Trophoblast cell (in vitro differentiated cells and primary cell): ENCODE measurements around the gene GRPEL2.
A peak's percentile ranks its signal among the peaks of the same experiment; 100 is the strongest.

Source experiments
- DNase-seq, 2 donors: peaks; one replicate each; pipeline ENCODE4 v3.0.0-alpha.2; 2016
- H2AFZ ChIP-seq: 2 replicates; pipeline ENCODE4 v1.6.1; 2013; ENCODE audit warnings: low read length, moderate library complexity, mild to moderate bottlenecking; ENCODE audit not compliant: insufficient read depth, poor library complexity
- H2AK5ac ChIP-seq: 2 replicates; pipeline ENCODE4 v1.6.1; 2013; ENCODE audit warnings: mild to moderate bottlenecking, low read length
- H2BK120ac ChIP-seq: 2 replicates; pipeline ENCODE4 v1.6.1; 2013; ENCODE audit warnings: low read length, mild to moderate bottlenecking, moderate library complexity; ENCODE audit not compliant: insufficient read depth, poor library complexity
- H2BK12ac ChIP-seq: 2 replicates; pipeline ENCODE4 v1.6.1; 2013; ENCODE audit warnings: mild to moderate bottlenecking, low read length, moderate library complexity
- H2BK5ac ChIP-seq: 2 replicates; pipeline ENCODE4 v1.6.1; 2013; ENCODE audit warnings: low read length, low read depth, moderate library complexity, mild to moderate bottlenecking; ENCODE audit not compliant: poor library complexity
- H3K14ac ChIP-seq: 2 replicates; pipeline ENCODE4 v1.6.1; 2013; ENCODE audit warnings: mild to moderate bottlenecking, low read length
- H3K18ac ChIP-seq: 2 replicates; pipeline ENCODE4 v1.6.1; 2013; ENCODE audit warnings: mild to moderate bottlenecking, low read length
- H3K23ac ChIP-seq: 2 replicates; pipeline ENCODE4 v1.6.1; 2013; ENCODE audit warnings: low read length
- H3K27ac ChIP-seq: 2 replicates; pipeline ENCODE4 v1.5.1; 2013; ENCODE audit warnings: low read depth, mild to moderate bottlenecking, inconsistent platforms, low read length, moderate library complexity
- H3K27me3 ChIP-seq: 2 replicates; pipeline ENCODE4 v1.6.1; 2013; ENCODE audit warnings: inconsistent platforms, mild to moderate bottlenecking, low read length, moderate library complexity; ENCODE audit not compliant: insufficient read depth
- H3K36me3 ChIP-seq, 2 experiments: 1 replicate in 1 of 2; 2 replicates in 1 of 2; pipeline ENCODE4 v1.6.1; 2013; ENCODE audit warnings: low read length in 2 of 2, mild to moderate bottlenecking in 2 of 2, moderate library complexity in 1 of 2; ENCODE audit not compliant: insufficient read depth in 2 of 2, control insufficient read depth in 1 of 2
- H3K4ac ChIP-seq: 2 replicates; pipeline ENCODE4 v1.6.1; 2013; ENCODE audit warnings: low read depth, mild to moderate bottlenecking, low read length, moderate library complexity
- H3K4me1 ChIP-seq, 2 experiments: 1 replicate in 1 of 2; 2 replicates in 1 of 2; pipeline ENCODE4 v1.6.1; 2013; ENCODE audit warnings: low read length in 2 of 2, mild to moderate bottlenecking in 2 of 2, moderate library complexity in 1 of 2; ENCODE audit not compliant: insufficient read depth in 2 of 2, control insufficient read depth in 1 of 2
- H3K4me2 ChIP-seq: 2 replicates; pipeline ENCODE4 v1.6.1; 2013; ENCODE audit warnings: inconsistent platforms, mild to moderate bottlenecking, low read length, moderate library complexity
- H3K4me3 ChIP-seq: 2 replicates; pipeline ENCODE4 v1.5.1; 2013; ENCODE audit warnings: mild to moderate bottlenecking, low read depth, low read length, inconsistent platforms
- H3K79me1 ChIP-seq: one replicate; pipeline ENCODE4 v1.6.1; 2013; ENCODE audit warnings: low read length
- H3K79me2 ChIP-seq: 2 replicates; pipeline ENCODE4 v1.6.1; 2013; ENCODE audit warnings: low read length, mild to moderate bottlenecking; ENCODE audit not compliant: control insufficient read depth, insufficient read depth, poor library complexity
- H3K9ac ChIP-seq: 2 replicates; pipeline ENCODE4 v1.6.1; 2013; ENCODE audit warnings: mild to moderate bottlenecking, low read length
- H3K9me3 ChIP-seq: 2 replicates; pipeline ENCODE4 v1.6.1; 2013; ENCODE audit warnings: low read depth, mild to moderate bottlenecking, control low read depth, inconsistent platforms, low read length; ENCODE audit not compliant: insufficient read depth
- H4K12ac ChIP-seq: 2 replicates; pipeline ENCODE4 v1.6.1; 2013; ENCODE audit warnings: low read depth, mild to moderate bottlenecking, low read length, moderate library complexity
- H4K8ac ChIP-seq: 2 replicates; pipeline ENCODE4 v1.6.1; 2013; ENCODE audit warnings: low read depth, mild to moderate bottlenecking, low read length, moderate library complexity
- H4K91ac ChIP-seq: one replicate; pipeline ENCODE4 v1.6.1; 2013; ENCODE audit warnings: low read depth, mild to moderate bottlenecking, low read length, moderate library complexity
- WGBS: extraction: QIAGEN DNeasy Blood & Tissue Kit; methylation state at CpG from one replicate; pipeline ENCODE4 v1.1.7; 2013; ENCODE audit warnings: missing lambda C conversion rate; ENCODE audit not compliant: insufficient read length, insufficient coverage; ENCODE audit errors: extremely low coverage; 5-methylcytosine and 5-hydroxymethylcytosine counted together

Gene GRPEL2

GRCh38 chr5:149302641-149303040 is 42.7 kb upstream of the GRPEL2 start:
- H4K8ac ChIP-seq = no peak overlapping the region
- DNase-seq = no peak
- H4K91ac ChIP-seq = no peak overlapping the region
- H3K27me3 ChIP-seq = no peaks in the 10 kb centered on the region
- no peaks in the 10 kb centered on the region for H3K9me3 ChIP-seq
- H3K4me3 ChIP-seq = no peak overlapping the region
- peak overlapping the region; percentile 16 for H3K14ac ChIP-seq
- peak overlapping the region; percentile 28 for H2AK5ac ChIP-seq
- H3K27ac ChIP-seq = no peak overlapping the region
- no peak overlapping the region for H2BK5ac ChIP-seq
- H3K23ac ChIP-seq = no peak overlapping the region
- H3K79me1 ChIP-seq = peaks cover 7% of the 10 kb centered on the region
- no peak overlapping the region for H2BK120ac ChIP-seq
- no CpG with 5 or more reads among the region's 5 CpGs for WGBS
- peaks cover 0 to 2% of the 10 kb centered on the region in 2 experiments for H3K36me3 ChIP-seq
- no peak overlapping the region for H2AFZ ChIP-seq
- no peaks in the 10 kb centered on the region for H3K79me2 ChIP-seq
- no peak overlapping the region for H4K12ac ChIP-seq
- no peak overlapping the region for H2BK12ac ChIP-seq
- no peak overlapping the region for H3K4me2 ChIP-seq
- no peak overlapping the region for H3K4ac ChIP-seq
- no peak overlapping the region for H3K18ac ChIP-seq
- H3K9ac ChIP-seq = no peak overlapping the region
- H3K4me1 ChIP-seq = peaks cover 12 to 18% of the 10 kb centered on the region in 2 experiments

GRCh38 chr5:149303210-149303609 is 42.1 kb upstream of the GRPEL2 start:
- no peaks in the 10 kb centered on the region for H3K27me3 ChIP-seq
- no peak overlapping the region for H3K14ac ChIP-seq
- no peak overlapping the region for H2BK5ac ChIP-seq
- peaks cover 12 to 18% of the 10 kb centered on the region in 2 experiments for H3K4me1 ChIP-seq
- no peak overlapping the region for H4K91ac ChIP-seq
- H2BK120ac ChIP-seq = no peak overlapping the region
- no peak overlapping the region for H4K12ac ChIP-seq
- H2AK5ac ChIP-seq = no peak overlapping the region
- H3K27ac ChIP-seq = no peak overlapping the region
- H3K4me3 ChIP-seq = no peak overlapping the region
- H3K9ac ChIP-seq = no peak overlapping the region
- H3K79me1 ChIP-seq = peaks cover 7% of the 10 kb centered on the region
- WGBS = no CpG with 5 or more reads among the region's 4 CpGs
- H3K9me3 ChIP-seq = no peaks in the 10 kb centered on the region
- no peak overlapping the region for H3K23ac ChIP-seq
- H3K4me2 ChIP-seq = no peak overlapping the region
- DNase-seq = no peak
- no peak overlapping the region for H3K4ac ChIP-seq
- no peak overlapping the region for H2BK12ac ChIP-seq
- H3K79me2 ChIP-seq = no peaks in the 10 kb centered on the region
- no peak overlapping the region for H2AFZ ChIP-seq
- H4K8ac ChIP-seq = no peak overlapping the region
- H3K36me3 ChIP-seq = peaks cover 0 to 2% of the 10 kb centered on the region in 2 experiments
- no peak overlapping the region for H3K18ac ChIP-seq

GRCh38 chr5:149304195-149305078 is 40.9 kb upstream of the GRPEL2 start:
- no CpG with 5 or more reads among the region's 11 CpGs for WGBS
- peaks cover 6 to 11% of the 10 kb centered on the region in 2 experiments for H3K4me1 ChIP-seq
- H3K9me3 ChIP-seq = no peaks in the 10 kb centered on the region
- H3K4ac ChIP-seq = no peak overlapping the region
- no peak overlapping the region for H4K8ac ChIP-seq
- H3K4me3 ChIP-seq = no peak overlapping the region
- no peaks in the 10 kb centered on the region for H3K79me2 ChIP-seq
- no peak overlapping the region for H2AK5ac ChIP-seq
- peaks cover 0 to 2% of the 10 kb centered on the region in 2 experiments for H3K36me3 ChIP-seq
- H3K9ac ChIP-seq = no peak overlapping the region
- H2AFZ ChIP-seq = no peak overlapping the region
- no peak overlapping the region for H3K14ac ChIP-seq
- H3K4me2 ChIP-seq = no peak overlapping the region
- no peak overlapping the region for H4K91ac ChIP-seq
- H2BK5ac ChIP-seq = no peak overlapping the region
- H3K79me1 ChIP-seq = peaks cover 3% of the 10 kb centered on the region
- no peak overlapping the region for H3K23ac ChIP-seq
- no peak for DNase-seq
- no peak overlapping the region for H3K18ac ChIP-seq
- H2BK12ac ChIP-seq = no peak overlapping the region
- H2BK120ac ChIP-seq = no peak overlapping the region
- H4K12ac ChIP-seq = no peak overlapping the region
- H3K27me3 ChIP-seq = no peaks in the 10 kb centered on the region
- H3K27ac ChIP-seq = no peak overlapping the region

GRCh38 chr5:149309354-149309753 is 35.9 kb upstream of the GRPEL2 start:
- H3K14ac ChIP-seq = no peak overlapping the region
- no peaks in the 10 kb centered on the region for H3K79me2 ChIP-seq
- no peak overlapping the region for H3K4ac ChIP-seq
- no peak overlapping the region for H2AFZ ChIP-seq
- H3K36me3 ChIP-seq = peaks cover 2 to 3% of the 10 kb centered on the region in 2 experiments
- DNase-seq = no peak
- H3K79me1 ChIP-seq = no peaks in the 10 kb centered on the region
- H3K23ac ChIP-seq = no peak overlapping the region
- no peak overlapping the region for H3K9ac ChIP-seq
- no peak overlapping the region for H2BK12ac ChIP-seq
- H3K4me1 ChIP-seq = no peaks in the 10 kb centered on the region
- H4K12ac ChIP-seq = no peak overlapping the region
- no CpG with 5 or more reads among the region's 6 CpGs for WGBS
- H4K91ac ChIP-seq = no peak overlapping the region
- H2BK120ac ChIP-seq = no peak overlapping the region
- H3K27me3 ChIP-seq = no peaks in the 10 kb centered on the region
- no peak overlapping the region for H3K18ac ChIP-seq
- no peaks in the 10 kb centered on the region for H3K9me3 ChIP-seq
- no peak overlapping the region for H2BK5ac ChIP-seq
- no peak overlapping the region for H4K8ac ChIP-seq
- no peak overlapping the region for H3K4me2 ChIP-seq
- H3K27ac ChIP-seq = no peak overlapping the region
- no peak overlapping the region for H3K4me3 ChIP-seq
- no peak overlapping the region for H2AK5ac ChIP-seq
